Measurements from ENCODE around the gene FRMD8.

DNA sequence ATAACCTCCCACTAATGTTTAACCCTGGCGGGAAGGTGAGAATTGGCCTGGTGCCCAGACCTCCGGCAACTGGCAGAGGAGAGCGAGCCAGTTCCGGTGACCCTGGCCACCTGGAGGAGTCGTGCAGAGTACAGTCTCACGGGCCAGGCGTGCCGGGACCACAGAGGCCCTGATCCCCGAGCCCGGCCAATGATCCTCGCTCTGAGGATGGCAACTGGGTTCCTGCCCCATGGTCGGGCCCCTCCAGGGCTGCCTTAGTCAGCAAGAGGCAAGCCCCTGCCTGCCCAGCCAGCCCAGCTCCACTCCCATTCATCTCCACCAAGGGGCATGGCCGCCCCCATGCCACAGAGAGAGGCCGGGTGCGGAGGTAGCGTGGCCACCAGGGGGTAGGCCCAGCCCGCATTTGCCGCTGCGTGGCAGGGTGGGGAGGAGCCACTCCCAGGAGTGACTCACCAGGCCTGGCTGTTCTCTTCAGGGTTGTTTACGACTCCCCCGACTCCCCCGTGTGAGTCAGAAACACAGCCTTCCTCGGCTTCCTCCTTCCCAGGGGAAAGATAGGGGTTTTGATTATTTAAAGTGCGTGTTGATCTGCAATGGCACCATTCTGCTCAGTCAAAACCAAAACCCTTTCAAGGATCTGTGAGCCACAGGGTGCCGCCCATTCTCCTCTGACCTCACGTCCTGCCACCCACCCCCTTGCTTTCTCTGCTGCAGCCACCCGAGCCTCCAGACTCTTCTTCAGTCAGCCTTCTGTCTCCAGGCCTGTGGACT lies 4.2 kb upstream of the FRMD8 start, which contains the start of gene SLC25A45:
- TF ChIP-seq CTCF (IDR thresholded peaks at IDR 0.05; ENCODE audit: control extremely low read depth in 1 of 3, insufficient read depth in 1 of 3, low read depth in 1 of 3, low read length in 3 of 3) = peak; percentile 23 to 50 (median 46)
- TF ChIP-seq POLR2AphosphoS5 (IDR thresholded peaks at IDR 0.05; ENCODE audit: low read depth, low read length) = no peak
- no peak for TF ChIP-seq EZH2 (IDR thresholded peaks at IDR 0.05; ENCODE audit: low read depth, low read length, severe bottlenecking)
- TF ChIP-seq SIN3A (conservative IDR thresholded peaks at IDR 0.05 in 1 of 2, IDR thresholded peaks at IDR 0.05 in 1 of 2; ENCODE audit: low read depth in 1 of 2, low read length in 2 of 2) = no peak
- no peak for TF ChIP-seq TCF12 (IDR thresholded peaks at IDR 0.05; ENCODE audit: low read depth, low read length)
- TF ChIP-seq RAD21 (IDR thresholded peaks at IDR 0.05 in 1 of 2, conservative IDR thresholded peaks at IDR 0.05 in 1 of 2; ENCODE audit: low read depth in 2 of 2, low read length in 2 of 2) = peak; percentile 49 to 55
- TF ChIP-seq, protein P1, sequence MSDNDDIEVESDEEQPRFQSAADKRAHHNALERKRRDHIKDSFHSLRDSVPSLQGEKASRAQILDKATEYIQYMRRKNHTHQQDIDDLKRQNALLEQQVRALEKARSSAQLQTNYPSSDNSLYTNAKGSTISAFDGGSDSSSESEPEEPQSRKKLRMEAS (IDR thresholded peaks at IDR 0.05) = no peak

Measured in H1 (cell line).